Measurements from ENCODE around the gene NPTX2.

The NPTX2 gene

GRCh38 chr7:98654524-98655272, 37.6 kb downstream of the NPTX2 start:
- DNase-seq (ENCODE audit: low read depth), result no peak
- no peak overlapping the region for H3K4me3 ChIP-seq (ENCODE audit: low read length)
- TF ChIP-seq CTCF (conservative IDR thresholded peaks at IDR 0.05; ENCODE audit: low read depth, low read length), result no peak

GRCh38 chr7:98655611-98656010, 38.5 kb downstream of the NPTX2 start:
- TF ChIP-seq CTCF (conservative IDR thresholded peaks at IDR 0.05; ENCODE audit: low read depth, low read length), result no peak
- DNase-seq (ENCODE audit: low read depth), result no peak
- H3K4me3 ChIP-seq (ENCODE audit: low read length), result no peak overlapping the region

GRCh38 chr7:98656899-98657298, 39.8 kb downstream of the NPTX2 start:
- H3K4me3 ChIP-seq (ENCODE audit: low read length), result no peak overlapping the region
- TF ChIP-seq CTCF (conservative IDR thresholded peaks at IDR 0.05; ENCODE audit: low read depth, low read length), result no peak
- DNase-seq (ENCODE audit: low read depth), result no peak

- H3K4me3 ChIP-seq (ENCODE audit: low read length), result no peak overlapping the region
- no peak for DNase-seq (ENCODE audit: low read depth)
- no peak for TF ChIP-seq CTCF (conservative IDR thresholded peaks at IDR 0.05; ENCODE audit: low read depth, low read length)
Observed at GRCh38 chr7:98657736-98658135, 40.7 kb downstream of the NPTX2 start.

DNA sequence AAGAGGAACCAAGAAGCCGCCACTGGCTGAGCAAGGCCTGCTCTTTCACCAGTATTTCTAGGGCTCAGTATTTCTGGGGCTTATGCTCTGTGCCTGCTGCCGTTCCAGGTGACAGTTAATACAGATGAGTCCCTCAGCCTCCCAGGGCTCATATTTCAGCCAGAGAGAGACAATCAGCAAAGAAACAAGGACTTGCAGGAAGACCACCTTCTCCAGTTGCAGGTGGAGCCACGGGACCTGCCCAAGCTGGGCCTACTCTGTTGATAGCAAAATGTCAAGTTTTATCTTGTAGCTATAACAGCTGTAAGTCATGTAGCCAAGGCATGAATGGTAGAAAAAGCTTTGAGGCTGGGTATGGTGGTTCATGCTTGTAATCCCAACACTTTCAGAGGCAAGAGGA, 42.7 kb downstream of the NPTX2 start:
- no peak overlapping the region for H3K4me3 ChIP-seq (ENCODE audit: low read length)
- no peak for DNase-seq (ENCODE audit: low read depth)
- no peak for TF ChIP-seq CTCF (conservative IDR thresholded peaks at IDR 0.05; ENCODE audit: low read depth, low read length)

GRCh38 chr7:98661607-98662006, 44.5 kb downstream of the NPTX2 start:
- no peak overlapping the region for H3K4me3 ChIP-seq (ENCODE audit: low read length)
- DNase-seq (ENCODE audit: low read depth), result no peak
- no peak for TF ChIP-seq CTCF (conservative IDR thresholded peaks at IDR 0.05; ENCODE audit: low read depth, low read length)

GRCh38 chr7:98662289-98662688, 45.2 kb downstream of the NPTX2 start:
- no peak for DNase-seq (ENCODE audit: low read depth)
- H3K4me3 ChIP-seq (ENCODE audit: low read length), result no peak overlapping the region
- TF ChIP-seq CTCF (conservative IDR thresholded peaks at IDR 0.05; ENCODE audit: low read depth, low read length), result no peak
